Ovary (tissue), 9 donors: Measurements from ENCODE around the gene PHF2. TPM values are rescaled to one million over a fixed set of nuclear protein-coding genes. Genes with fewer than 3 reads are reported as not detected.

ENCODE experiments used
- DNase-seq, 5 donors: peaks; one replicate each; pipeline ENCODE4 v3.0.0-alpha.2; 2019 to 2020
- H3K27ac ChIP-seq, 2 donors: fragments of 200-600 bp; one replicate each; pipeline versions ENCODE4 v1.5.1 to v1.8.0; 2019 to 2022
- H3K27me3 ChIP-seq: fragments of 200-600 bp; one replicate; pipeline ENCODE4 v1.8.0; 2022
- H3K36me3 ChIP-seq: fragments of 200-600 bp; sonication (generic); one replicate; pipeline ENCODE4 v1.5.1; 2019
- H3K4me1 ChIP-seq: one replicate; pipeline ENCODE4 v1.8.1; 2013; ENCODE audit warnings: mild to moderate bottlenecking, moderate library complexity; ENCODE audit not compliant: insufficient read depth
- H3K4me3 ChIP-seq: fragments of 200-600 bp; sonication (generic); one replicate; pipeline ENCODE4 v1.5.1; 2017
- H3K9me3 ChIP-seq, 2 donors: fragments of 200-600 bp in 1 of 2; sonication (generic) in 1 of 2; one replicate each; pipeline versions ENCODE4 v1.5.1 to v1.8.1; 2013 to 2019; ENCODE audit warnings: mild to moderate bottlenecking in 1 of 2, moderate library complexity in 1 of 2
- EP300 ChIP-seq: sonication (generic); formaldehyde crosslinking; IDR thresholded peaks from one replicate; pipeline ENCODE4 v1.6.1; 2017; ENCODE audit warnings: antibody characterized with exemption
- POLR2A ChIP-seq: fragments of 450-650 bp; IDR thresholded peaks from one replicate; pipeline ENCODE4 v1.6.1; 2017; ENCODE audit warnings: antibody characterized with exemption, mild to moderate bottlenecking, moderate library complexity
- WGBS, 3 donors: extraction: QIAGEN DNeasy Blood & Tissue Kit in 1 of 3; methylation state at CpG; one replicate each; pipeline versions ENCODE4 v1.1.5 to v1.1.7; 2013 to 2017; 5-methylcytosine and 5-hydroxymethylcytosine counted together
- intact Hi-C, 4 donors: fragments of 100-400 bp; cut with DNase I; formaldehyde crosslinking; loops; one replicate each; pipeline versions ENCODE4 v1.11.0 to v1.15.1; 2022 to 2023
- microRNA-seq, 3 donors: library from miRNA; unstranded; fragments of <30 nt; microRNA quantifications; one replicate each; pipeline versions ENCODE4 to v1.2.0, GENCODE V29; 2019 to 2020
- polyA plus RNA-seq, 2 donors: library from polyadenylated mRNA; stranded (reverse); fragments of 200-250 nt in 1 of 2; fragments of 350-450 nt in 1 of 2; fragmentation: Illumina TruSeq in 1 of 2; extraction: RNeasy Lipid Tissue Mini Kit (QIAGEN cat#74804) in 1 of 2; gene quantifications; one replicate each; pipeline ENCODE4 v1.2.3, GENCODE V29; 2013 to 2014
- total RNA-seq, 7 donors: library from RNA; depleted of rRNA in 2 of 7; stranded (reverse); fragments of >200 nt in 2 of 7; fragmentation: NEBNext Ultra II Directional in 3 of 7; extraction: Animal tissue kit (Norgen Biotek cat#: 25700) in 3 of 7; gene quantifications; one replicate each; pipeline versions ENCODE4 v1.1.0 to v1.2.4, GENCODE V29; 2016 to 2023
- TF ChIP-seq, protein P1 (sequence below), 3 donors: fragments of 450-650 bp in 2 of 3; fragments of 200-600 bp in 1 of 3; IDR thresholded peaks; one replicate each; pipeline versions ENCODE4 v1.5.1 to v1.8.0; 2016 to 2022; ENCODE audit warnings: antibody characterized with exemption in 3 of 3, mild to moderate bottlenecking in 1 of 3
- donor health status: DM: no; HTN: no; CAD: no; lungs with moderate emphysema.
- donor health status: DM: no; HTN: no; CAD: no.
- donor health status: Bipolar disorder and iron deficiency.
- donor health status: DM: yes; HTN: yes; CAD: no.
- donor health status: DM: no; HTN: no; CAD: no.
- donor health status: DM: yes; HTN: yes; CAD: no.

Gene PHF2
- total and polyA plus RNA-seq, 9 donors, result 20.3 to 50.1 (median 39.7) TPM

DNA sequence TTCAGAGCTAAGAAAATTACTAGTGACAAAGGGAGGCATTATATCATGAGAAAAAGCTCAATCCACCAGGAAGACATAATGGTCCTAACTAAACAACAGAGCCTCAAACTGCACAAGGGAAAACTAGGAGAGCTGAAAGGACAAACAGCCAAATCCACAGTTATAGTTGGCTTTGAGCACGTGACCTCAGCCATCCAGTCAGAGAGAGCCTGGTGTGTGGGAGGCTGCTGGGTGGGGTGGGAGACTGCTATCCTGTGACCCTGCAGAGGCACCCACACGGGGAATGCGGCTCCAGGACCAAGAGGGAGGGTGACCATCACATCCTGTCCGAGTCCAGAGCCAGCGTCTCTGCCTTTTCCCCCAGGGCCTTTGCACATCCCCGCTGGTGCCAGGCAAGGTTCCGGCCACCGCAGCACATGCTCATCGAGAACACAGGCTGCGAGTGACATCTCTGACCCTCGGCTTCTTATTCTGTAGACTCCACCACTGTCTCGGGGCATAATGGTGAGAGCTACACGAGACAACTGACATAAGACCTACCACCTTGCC is 145.1 kb downstream of the PHF2 start:
- no peak overlapping the region for H3K4me3 ChIP-seq
- no peak for DNase-seq
- no peaks in the 10 kb centered on the region for H3K36me3 ChIP-seq
- H3K4me1 ChIP-seq, result no peaks in the 10 kb centered on the region
- no peaks in the 10 kb centered on the region for H3K27me3 ChIP-seq
- no peak overlapping the region for H3K27ac ChIP-seq
- WGBS, 3 donors, result 74 to 79% (median 76%) methylated on average over 13 of the region's 13 CpGs
- TF ChIP-seq POLR2A (no peak), EP300 (no peak)
- TF ChIP-seq, protein P1, sequence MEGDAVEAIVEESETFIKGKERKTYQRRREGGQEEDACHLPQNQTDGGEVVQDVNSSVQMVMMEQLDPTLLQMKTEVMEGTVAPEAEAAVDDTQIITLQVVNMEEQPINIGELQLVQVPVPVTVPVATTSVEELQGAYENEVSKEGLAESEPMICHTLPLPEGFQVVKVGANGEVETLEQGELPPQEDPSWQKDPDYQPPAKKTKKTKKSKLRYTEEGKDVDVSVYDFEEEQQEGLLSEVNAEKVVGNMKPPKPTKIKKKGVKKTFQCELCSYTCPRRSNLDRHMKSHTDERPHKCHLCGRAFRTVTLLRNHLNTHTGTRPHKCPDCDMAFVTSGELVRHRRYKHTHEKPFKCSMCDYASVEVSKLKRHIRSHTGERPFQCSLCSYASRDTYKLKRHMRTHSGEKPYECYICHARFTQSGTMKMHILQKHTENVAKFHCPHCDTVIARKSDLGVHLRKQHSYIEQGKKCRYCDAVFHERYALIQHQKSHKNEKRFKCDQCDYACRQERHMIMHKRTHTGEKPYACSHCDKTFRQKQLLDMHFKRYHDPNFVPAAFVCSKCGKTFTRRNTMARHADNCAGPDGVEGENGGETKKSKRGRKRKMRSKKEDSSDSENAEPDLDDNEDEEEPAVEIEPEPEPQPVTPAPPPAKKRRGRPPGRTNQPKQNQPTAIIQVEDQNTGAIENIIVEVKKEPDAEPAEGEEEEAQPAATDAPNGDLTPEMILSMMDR (IDR thresholded peaks at IDR 0.05), result no peak
- intact Hi-C loops, result no loop called here
- no peaks in the 10 kb centered on the region for H3K9me3 ChIP-seq

DNA sequence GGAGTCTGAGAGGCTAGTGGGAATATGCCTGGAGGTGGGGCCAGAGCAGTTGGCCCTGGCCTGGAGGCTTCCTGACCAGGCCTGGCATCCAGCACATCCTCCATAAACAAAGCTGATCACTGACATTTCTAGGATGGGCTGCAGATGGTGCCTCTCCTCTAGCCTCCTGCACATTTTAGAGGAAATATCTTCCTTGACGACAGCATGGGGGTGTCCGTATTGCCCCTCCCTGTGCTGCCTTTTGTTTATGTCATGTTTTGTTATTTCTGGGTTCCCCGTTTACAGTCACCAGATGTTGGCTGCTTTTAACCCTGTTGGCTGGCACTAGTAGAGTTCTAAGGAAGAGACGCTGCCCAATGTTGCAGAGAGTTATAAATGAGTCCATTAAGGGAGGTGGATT is 148.5 kb downstream of the PHF2 start:
- Histone ChIP-seq H3K27me3 (no peaks in the 10 kb centered on the region), H3K27ac (no peak overlapping the region)
- WGBS, 3 donors, result 33 to 51% (median 44%) methylated on average over 4 of the region's 4 CpGs

DNA sequence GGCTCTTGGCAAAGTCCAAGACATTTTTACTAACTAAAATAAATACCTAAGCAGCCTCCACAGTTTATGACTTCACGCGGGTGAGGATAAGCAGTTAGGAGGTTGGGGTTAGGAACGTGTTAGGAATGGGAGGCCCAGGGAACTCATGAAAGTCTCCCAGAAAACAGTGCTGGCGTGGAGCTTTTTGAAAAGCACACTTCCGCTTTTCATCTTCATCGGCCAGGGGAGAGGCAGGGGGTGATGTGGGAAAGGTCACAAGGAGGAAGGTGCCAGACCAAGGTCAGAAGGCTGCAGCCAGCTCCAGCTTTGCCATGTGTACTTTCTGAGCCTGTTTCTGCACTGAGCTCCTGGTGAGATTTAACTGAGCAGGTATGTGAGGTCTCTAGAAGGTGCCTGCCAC is 149.0 kb downstream of the PHF2 start:
- TF ChIP-seq EP300 (no peak), POLR2A (no peak)
- TF ChIP-seq, protein P1 (IDR thresholded peaks at IDR 0.05), result no peak
- intact Hi-C loops, result no loop called here
- Histone ChIP-seq H3K4me1 (no peaks in the 10 kb centered on the region), H3K27me3 (no peaks in the 10 kb centered on the region), H3K9me3 (no peaks in the 10 kb centered on the region), H3K4me3 (no peak overlapping the region), H3K36me3 (no peaks in the 10 kb centered on the region), H3K27ac (no peak overlapping the region)
- 33 to 39% (median 37%) methylated on average over 6 of the region's 6 CpGs for WGBS, 3 donors
- DNase-seq, result no peak

More for the DNA sequence above, 148.5 kb downstream of the PHF2 start:
- Histone ChIP-seq H3K9me3 (no peaks in the 10 kb centered on the region), H3K4me3 (no peak overlapping the region), H3K36me3 (no peaks in the 10 kb centered on the region), H3K4me1 (no peaks in the 10 kb centered on the region)
- intact Hi-C loops, result no loop called here
- no peak for DNase-seq
- TF ChIP-seq POLR2A, result no peak
- TF ChIP-seq, protein P1 (IDR thresholded peaks at IDR 0.05), result no peak

DNA sequence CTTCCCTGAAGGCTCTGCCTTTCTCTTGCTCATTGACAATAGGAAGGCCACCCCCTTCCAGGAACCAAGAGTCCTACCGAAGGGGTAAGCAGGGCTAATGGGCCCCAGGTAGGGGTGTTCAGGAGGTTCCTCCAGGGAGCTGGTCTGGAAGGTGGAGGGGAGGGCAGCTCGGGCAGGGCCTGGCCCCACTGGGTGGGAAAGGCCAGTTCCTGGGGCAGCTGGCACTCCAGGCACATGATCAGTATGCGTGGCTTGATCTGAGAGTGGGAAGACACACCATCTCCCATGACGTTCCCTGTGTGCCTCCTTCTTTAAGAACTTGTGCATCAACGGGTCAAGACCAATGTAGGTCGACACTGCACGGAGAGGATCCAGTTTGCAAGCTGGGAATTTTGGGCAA is 149.8 kb downstream of the PHF2 start:
- no peak overlapping the region for H3K27ac ChIP-seq
- WGBS, 3 donors, result 81 to 87% (median 86%) methylated on average over 7 of the region's 7 CpGs
- DNase-seq, result no peak
- no peaks in the 10 kb centered on the region for H3K4me1 ChIP-seq
- no peaks in the 10 kb centered on the region for H3K27me3 ChIP-seq
- H3K4me3 ChIP-seq, result no peak overlapping the region
- TF ChIP-seq, protein P1 (IDR thresholded peaks at IDR 0.05), result no peak
- TF ChIP-seq EP300 (no peak), POLR2A (no peak)
- H3K9me3 ChIP-seq, result no peaks in the 10 kb centered on the region
- H3K36me3 ChIP-seq, result no peaks in the 10 kb centered on the region
- intact Hi-C loops, result no loop called here

Small RNA genes within 50 kb of the gene (microRNA-seq; reads per million reads assigned to microRNA genes)
- 0 reads per million in 3 donors for gene MIR548AU

Other genes with a start within 250 kb of the PHF2 start
- gene FAM120A, start 124.9 kb upstream of the PHF2 start, total RNA-seq, result 100 to 1,000 TPM in 2 of 7 donors, 10 to 100 TPM in 5; 65.2 to 130 (median 84.0) TPM
- 10 to 100 TPM; 37.9 to 74.3 TPM for gene FAM120A, start 124.9 kb upstream of the PHF2 start, polyA plus RNA-seq
- gene FAM120AOS, start 123.0 kb upstream of the PHF2 start, total RNA-seq, result 10 to 100 TPM; 38.3 to 49.0 (median 40.3) TPM
- gene FAM120AOS, start 123.0 kb upstream of the PHF2 start, polyA plus RNA-seq, result 10 to 100 TPM; 38.1 to 73.9 TPM